Adrenal gland (tissue), 12 donors: ENCODE data around the gene DRICH1. TPM values are rescaled to one million over a fixed set of nuclear protein-coding genes. Genes with fewer than 3 reads are reported as not detected.
"Not testable (repeated sequence)": the region's sequence is repeated elsewhere in the genome, so short reads cannot be mapped to it uniquely, and the experiment has no call there.

Experiments
- DNase-seq, 7 donors: peaks; one replicate each; pipeline ENCODE4 v3.0.0-alpha.2; 2019 to 2020
- H3K27ac ChIP-seq, 5 donors: fragments of 200-600 bp; sonication (generic) in 4 of 5; 1 replicate in 3 of 5; 2 replicates in 2 of 5; pipeline versions ENCODE4 v1.5.1 to v1.8.0; 2016 to 2020; ENCODE audit warnings: mild to moderate bottlenecking in 1 of 5
- H3K27me3 ChIP-seq: fragments of 200-600 bp; 2 replicates; pipeline ENCODE4 v1.8.0; 2021
- H3K36me3 ChIP-seq, 2 donors: fragments of 200-600 bp; replicated peaks in 1 of 2; 1 replicate in 1 of 2; 2 replicates in 1 of 2; pipeline versions ENCODE4 v1.5.1 to v1.8.0; 2018 to 2022
- H3K4me1 ChIP-seq, 2 donors: fragments of 200-600 bp; replicated peaks in 1 of 2; 1 replicate in 1 of 2; 2 replicates in 1 of 2; pipeline versions ENCODE4 v1.5.1 to v1.8.0; 2018 to 2021
- H3K4me3 ChIP-seq, 4 donors: fragments of 200-600 bp; sonication (generic) in 3 of 4; one replicate each; pipeline ENCODE4 v1.5.1; 2016 to 2018
- H3K9me3 ChIP-seq, 3 donors: fragments of 200-600 bp; sonication (generic) in 1 of 3; replicated peaks in 1 of 3; 1 replicate in 2 of 3; 2 replicates in 1 of 3; pipeline versions ENCODE4 v1.5.1 to v1.8.0; 2016 to 2021
- POLR2A ChIP-seq, 2 donors: fragments of 450-650 bp; IDR thresholded peaks; one replicate each; pipeline ENCODE4 v1.6.1; 2017; ENCODE audit warnings: antibody characterized with exemption in 2 of 2, mild to moderate bottlenecking in 2 of 2, moderate library complexity in 1 of 2
- WGBS, 4 donors: extraction: QIAGEN DNeasy Blood & Tissue Kit in 2 of 4; methylation state at CpG; one replicate each; pipeline versions ENCODE4 v1.1.5 to v1.1.7; 2013 to 2017; 5-methylcytosine and 5-hydroxymethylcytosine counted together
- intact Hi-C, 2 donors: fragments of 100-400 bp; cut with DNase I; formaldehyde crosslinking; loops; one replicate each; pipeline versions ENCODE4 v1.14.1 to v1.15.0; 2022 to 2023
- polyA plus RNA-seq, 3 donors: library from polyadenylated mRNA; stranded (reverse); fragments of 200-250 nt in 2 of 3; fragments of 350-450 nt in 1 of 3; fragmentation: Illumina TruSeq in 1 of 3; extraction: RNeasy Lipid Tissue Mini Kit (QIAGEN cat#74804) in 1 of 3; gene quantifications; one replicate each; pipeline ENCODE4 v1.2.3, GENCODE V29; 2013 to 2014
- total RNA-seq, 9 donors: library from RNA; depleted of rRNA in 4 of 9; stranded (reverse); fragments of >200 nt in 4 of 9; fragments of 120-200 nt in 1 of 9; fragmentation: NEBNext Ultra II Directional in 1 of 9; extraction: Animal tissue kit (Norgen Biotek cat#: 25700) in 1 of 9; gene quantifications; one replicate each; pipeline versions ENCODE4 v1.1.0 to v1.2.4, GENCODE V29; 2013 to 2023
- TF ChIP-seq, protein P1 (sequence below), 6 experiments: fragments of 450-650 bp in 4 of 6; fragments of 200-600 bp in 2 of 6; sonication (generic) in 1 of 6; IDR thresholded peaks; 1 replicate in 5 of 6; 2 replicates in 1 of 6; pipeline versions ENCODE4 v1.5.1 to v1.8.0; 2016 to 2021; ENCODE audit warnings: antibody characterized with exemption in 6 of 6, mild to moderate bottlenecking in 2 of 6, moderate library complexity in 1 of 6
- donor health status: healthy with polysubstance abuse.
- donor health status: Bipolar disorder and iron deficiency.
- donor health status: DM: yes; HTN: yes; CAD: no.
- donor health status: DM: no; HTN: no; CAD: no.
- donor health status: DM: no; HTN: no; CAD: no.
- donor health status: DM: yes; HTN: yes; CAD: no.

Gene DRICH1
- total and polyA plus RNA-seq, 12 donors: 0.26 to 6.0 (median 1.0) TPM; not detected in 5

DNA sequence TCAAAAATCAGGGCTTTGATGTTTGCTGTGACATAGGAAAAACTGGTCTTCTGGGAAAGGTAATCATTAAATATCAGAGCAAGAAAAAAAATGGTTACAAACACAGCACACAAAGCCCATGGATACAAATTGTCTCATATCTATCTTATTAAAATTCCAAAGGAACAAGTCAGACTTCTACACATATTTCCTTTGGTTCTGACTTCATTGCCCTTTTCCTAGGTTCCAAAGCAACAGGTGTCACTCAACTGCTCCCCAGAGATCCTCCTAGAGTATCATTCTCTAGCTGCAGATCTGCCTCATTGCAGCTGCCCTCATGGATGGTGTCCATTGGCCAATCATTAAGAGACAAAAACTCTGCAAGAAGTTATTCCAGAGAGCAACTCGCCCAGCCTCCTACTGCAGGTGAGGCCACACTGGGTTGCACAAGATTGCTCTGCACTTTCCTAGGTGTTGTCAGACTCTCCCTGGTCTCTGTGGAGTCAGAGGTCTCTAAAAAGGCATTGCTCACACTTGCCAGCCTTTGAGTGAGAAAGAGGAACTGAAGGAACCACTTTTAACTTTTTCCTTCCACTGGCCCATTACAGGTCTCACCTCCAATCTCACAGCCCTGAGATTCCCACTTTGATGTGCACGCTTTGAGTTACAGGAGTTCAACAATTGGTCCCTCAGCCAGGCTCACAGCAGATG lies 5.7 kb downstream of the DRICH1 start:
- H3K4me3 ChIP-seq: no peak overlapping the region
- no peak for DNase-seq
- WGBS, 4 donors: 83 to 92% (median 91%) methylated on average over 1 to 2 of the region's 2 CpGs
- intact Hi-C loops: loop anchor here (5.0 to 10.0 kb wide), 2 partner anchors 138 to 221 kb away; partner anchors contain the start of genes C22orf15 (in 1 of the 2) and CHCHD10 (in 1 of the 2)
- TF ChIP-seq, protein P1, sequence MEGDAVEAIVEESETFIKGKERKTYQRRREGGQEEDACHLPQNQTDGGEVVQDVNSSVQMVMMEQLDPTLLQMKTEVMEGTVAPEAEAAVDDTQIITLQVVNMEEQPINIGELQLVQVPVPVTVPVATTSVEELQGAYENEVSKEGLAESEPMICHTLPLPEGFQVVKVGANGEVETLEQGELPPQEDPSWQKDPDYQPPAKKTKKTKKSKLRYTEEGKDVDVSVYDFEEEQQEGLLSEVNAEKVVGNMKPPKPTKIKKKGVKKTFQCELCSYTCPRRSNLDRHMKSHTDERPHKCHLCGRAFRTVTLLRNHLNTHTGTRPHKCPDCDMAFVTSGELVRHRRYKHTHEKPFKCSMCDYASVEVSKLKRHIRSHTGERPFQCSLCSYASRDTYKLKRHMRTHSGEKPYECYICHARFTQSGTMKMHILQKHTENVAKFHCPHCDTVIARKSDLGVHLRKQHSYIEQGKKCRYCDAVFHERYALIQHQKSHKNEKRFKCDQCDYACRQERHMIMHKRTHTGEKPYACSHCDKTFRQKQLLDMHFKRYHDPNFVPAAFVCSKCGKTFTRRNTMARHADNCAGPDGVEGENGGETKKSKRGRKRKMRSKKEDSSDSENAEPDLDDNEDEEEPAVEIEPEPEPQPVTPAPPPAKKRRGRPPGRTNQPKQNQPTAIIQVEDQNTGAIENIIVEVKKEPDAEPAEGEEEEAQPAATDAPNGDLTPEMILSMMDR (IDR thresholded peaks at IDR 0.05): no peak
- no peak for TF ChIP-seq POLR2A (IDR thresholded peaks at IDR 0.05)
- no peaks in the 10 kb centered on the region for H3K9me3 ChIP-seq
- H3K27ac ChIP-seq: no peak overlapping the region
- no peaks in the 10 kb centered on the region for H3K4me1 ChIP-seq
- H3K27me3 ChIP-seq: no peaks in the 10 kb centered on the region
- no peaks in the 10 kb centered on the region for H3K36me3 ChIP-seq

DNA sequence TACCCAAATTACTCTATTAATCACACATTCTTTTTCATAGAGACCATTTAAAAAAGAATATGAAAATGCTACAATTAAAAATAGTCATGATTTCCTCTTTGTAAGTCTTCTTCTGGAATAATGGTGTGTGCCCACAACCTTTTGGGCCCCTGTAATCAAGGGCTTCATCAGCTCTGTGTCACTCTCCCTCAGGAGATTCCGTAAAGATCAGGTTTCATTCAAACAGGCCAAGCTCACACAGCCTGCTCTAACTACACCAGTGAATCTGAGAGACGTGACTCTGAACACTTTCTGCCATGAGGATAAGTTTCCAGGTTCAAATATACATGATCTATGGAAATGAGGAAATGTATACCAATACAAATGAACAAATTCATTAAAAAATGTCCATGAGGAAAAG lies 9.5 kb downstream of the DRICH1 start:
- H3K9me3 ChIP-seq: no peaks in the 10 kb centered on the region
- H3K27me3 ChIP-seq: no peaks in the 10 kb centered on the region
- intact Hi-C loops: loop anchor here (5.0 to 10.0 kb wide), 2 partner anchors 100 to 142 kb away; partner anchors contain the start of genes C22orf15 (in 1 of the 2) and CHCHD10 (in 1 of the 2)
- no peaks in the 10 kb centered on the region for H3K36me3 ChIP-seq
- no peak for TF ChIP-seq POLR2A (IDR thresholded peaks at IDR 0.05)
- TF ChIP-seq, protein P1 (IDR thresholded peaks at IDR 0.05): no peak
- no peak overlapping the region for H3K27ac ChIP-seq
- no peak for DNase-seq
- 64 to 87% (median 86%) methylated on average over 2 of the region's 2 CpGs for WGBS, 4 donors
- no peak overlapping the region for H3K4me3 ChIP-seq
- H3K4me1 ChIP-seq: no peaks in the 10 kb centered on the region

DNA sequence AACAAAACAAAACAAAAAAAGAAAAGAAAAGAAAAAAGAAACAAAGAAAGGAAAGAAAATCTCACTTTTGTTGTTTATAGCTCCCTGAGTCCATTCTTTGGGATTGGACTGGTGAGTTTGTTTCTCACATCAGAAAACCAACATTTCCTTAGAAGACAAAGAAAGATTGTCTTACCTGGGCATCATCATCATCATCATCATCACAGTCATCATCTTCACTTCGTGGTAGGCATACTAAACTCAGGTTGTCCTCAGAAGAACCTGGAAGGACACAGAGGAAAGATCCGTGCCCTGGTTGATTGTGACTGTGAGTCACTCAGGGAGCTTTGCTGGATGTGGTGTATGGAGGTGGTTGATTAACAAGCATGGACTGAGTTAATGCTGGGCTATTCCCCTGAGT lies 10.2 kb downstream of the DRICH1 start:
- WGBS, 4 donors: 75 to 87% (median 83%) methylated on average over 2 of the region's 2 CpGs
- H3K36me3 ChIP-seq, H3K4me3 ChIP-seq, H3K27me3 ChIP-seq, H3K27ac ChIP-seq, H3K9me3 ChIP-seq, DNase-seq, H3K4me1 ChIP-seq: not testable (repeated sequence)
- intact Hi-C loops: loop anchor here (5.0 to 10.0 kb wide), 2 partner anchors 100 to 143 kb away; partner anchors contain the start of genes C22orf15 (in 1 of the 2) and CHCHD10 (in 1 of the 2)

DNA sequence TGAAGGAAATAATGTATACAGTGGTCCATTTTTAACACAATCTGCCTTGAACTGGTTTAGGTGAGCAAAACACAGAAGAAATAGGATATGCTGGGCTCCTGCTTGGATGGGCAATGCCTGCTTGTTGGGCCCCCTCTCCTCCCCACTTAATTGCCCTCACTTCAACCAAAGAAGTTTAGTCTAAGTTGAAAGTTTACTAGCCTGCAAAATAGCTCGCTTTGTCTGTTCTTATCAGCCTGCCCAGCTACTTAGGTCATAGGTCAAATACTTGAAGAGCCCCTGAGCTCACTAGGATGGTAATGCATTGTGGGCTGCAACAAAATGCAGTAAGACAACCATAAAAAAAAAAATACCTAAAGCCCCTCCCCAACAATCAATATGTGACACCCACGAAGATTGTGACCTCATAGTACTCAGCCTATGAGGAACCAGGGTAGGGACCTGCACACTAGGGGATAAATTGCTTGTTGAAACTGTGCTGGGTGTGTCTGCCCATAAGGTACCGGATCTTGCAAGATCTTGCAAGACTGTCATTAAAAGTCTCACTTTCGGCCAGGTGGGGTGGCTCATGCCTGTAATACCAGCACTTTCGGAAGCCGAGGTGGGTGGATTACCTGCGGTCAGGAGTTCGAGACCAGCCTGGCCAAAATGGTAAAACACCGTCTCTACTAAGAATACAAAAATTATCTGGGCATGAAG lies 10.9 kb downstream of the DRICH1 start:
- DNase-seq: no peak
- Histone ChIP-seq H3K27ac (no peak overlapping the region), H3K27me3 (no peaks in the 10 kb centered on the region), H3K4me1 (no peaks in the 10 kb centered on the region), H3K4me3 (no peak overlapping the region), H3K9me3 (no peaks in the 10 kb centered on the region), H3K36me3 (no peaks in the 10 kb centered on the region)
- TF ChIP-seq, protein P1 (IDR thresholded peaks at IDR 0.05): no peak
- TF ChIP-seq POLR2A (IDR thresholded peaks at IDR 0.05): no peak
- 90 to 95% (median 93%) methylated on average over 9 of the region's 9 CpGs for WGBS, 4 donors
- intact Hi-C loops: loop anchor here (5.0 to 10.0 kb wide), 2 partner anchors 101 to 144 kb away; partner anchors contain the start of genes C22orf15 (in 1 of the 2) and CHCHD10 (in 1 of the 2)
